HepG2 (cell line): Measurements from ENCODE around the gene AFG1L. TPM values are rescaled to one million over a fixed set of nuclear protein-coding genes. Genes with fewer than 3 reads are reported as not detected.
A peak's percentile ranks its signal among the peaks of the same experiment; 100 is the strongest.

Source experiments
- CENPX ChIP-seq: sonication (generic); formaldehyde crosslinking; IDR thresholded peaks from 2 replicates; pipeline ENCODE4 v1.9.0; 2021; ENCODE audit warnings: mild to moderate bottlenecking, missing genetic modification reagents, moderate library complexity
- KLF12 ChIP-seq: sonication (generic); formaldehyde crosslinking; IDR thresholded peaks from 2 replicates; pipeline ENCODE4 v1.4.0; 2020; ENCODE audit warnings: missing genetic modification reagents, borderline replicate concordance
- KLF13 ChIP-seq: sonication (generic); formaldehyde crosslinking; IDR thresholded peaks from 2 replicates; pipeline ENCODE4 v1.4.0; 2020; ENCODE audit warnings: mild to moderate bottlenecking, missing genetic modification reagents
- NCOA1 ChIP-seq: sonication (generic); formaldehyde crosslinking; IDR thresholded peaks from 2 replicates; pipeline ENCODE4 v1.9.0; 2021; ENCODE audit warnings: missing genetic modification reagents
- ONECUT2 ChIP-seq: sonication (generic); formaldehyde crosslinking; IDR thresholded peaks from 2 replicates; pipeline ENCODE4 v1.4.0; 2020; ENCODE audit warnings: missing genetic modification reagents
- RBAK ChIP-seq: sonication (generic); formaldehyde crosslinking; IDR thresholded peaks from 2 replicates; pipeline ENCODE4 v1.5.1; 2020; ENCODE audit warnings: mild to moderate bottlenecking, missing genetic modification reagents
- TGIF2 ChIP-seq: IDR thresholded peaks from 2 replicates; pipeline ENCODE4 v1.6.1; 2016; ENCODE audit warnings: control low read depth, missing compliant biosample characterization
- ZNF546 ChIP-seq: sonication (generic); formaldehyde crosslinking; conservative IDR thresholded peaks from 2 replicates; pipeline ENCODE4 v1.8.1; 2023; ENCODE audit warnings: mild to moderate bottlenecking, missing genetic modification reagents
- ZNF607 ChIP-seq: sonication (generic); formaldehyde crosslinking; IDR thresholded peaks from 2 replicates; pipeline ENCODE4 v1.5.1; 2020; ENCODE audit warnings: missing genetic modification reagents, mild to moderate bottlenecking, borderline replicate concordance
- ZNF839 ChIP-seq: sonication (generic); formaldehyde crosslinking; IDR thresholded peaks from 2 replicates; pipeline ENCODE4 v1.4.0; 2020; ENCODE audit warnings: missing genetic modification reagents, mild to moderate bottlenecking, borderline replicate concordance
- ZNF841 ChIP-seq: sonication (generic); formaldehyde crosslinking; IDR thresholded peaks from 2 replicates; pipeline ENCODE4 v1.8.1; 2023; ENCODE audit warnings: missing genetic modification reagents, borderline replicate concordance
- polyA plus RNA-seq, 8 experiments: library from polyadenylated mRNA; depleted of rRNA in 3 of 8; stranded (reverse) in 7 of 8; unstranded in 1 of 8; fragments of >200 nt; fragmentation: Illumina TruSeq in 4 of 8; extraction: Trizol in 4 of 8; gene quantifications; 2 replicates each; pipeline versions ENCODE4 v1.2.1 to v1.2.3, GENCODE V29; 2011 to 2016; ENCODE audit warnings: low read depth in 4 of 8, missing spikeins in 1 of 8, mixed read lengths in 1 of 8; ENCODE audit not compliant: insufficient read depth in 1 of 8
- total RNA-seq, 5 experiments: library from RNA; depleted of rRNA; stranded (reverse); fragments of >200 nt; fragmentation: Illumina TruSeq; extraction: Trizol; gene quantifications; 2 replicates each; pipeline ENCODE4 v1.2.3, GENCODE V29; 2016; ENCODE audit warnings: low read depth in 1 of 5
- TF ChIP-seq, protein P1 (sequence below): IDR thresholded peaks from 2 replicates; pipeline ENCODE4 v1.6.1; 2016; ENCODE audit warnings: control low read depth
- TF ChIP-seq, protein P2 (sequence below): sonication (generic); formaldehyde crosslinking; IDR thresholded peaks from 2 replicates; pipeline ENCODE4 v1.4.0; 2020; ENCODE audit warnings: mild to moderate bottlenecking, missing genetic modification reagents
- TF ChIP-seq, protein P3 (sequence below): sonication (generic); formaldehyde crosslinking; IDR thresholded peaks from 2 replicates; pipeline ENCODE4 v1.5.1; 2020; ENCODE audit warnings: missing genetic modification reagents, mild to moderate bottlenecking, borderline replicate concordance
- TF ChIP-seq, protein P4 (sequence below): sonication (generic); formaldehyde crosslinking; conservative IDR thresholded peaks from 2 replicates; pipeline ENCODE4 v1.4.0; 2020; ENCODE audit warnings: mild to moderate bottlenecking, missing genetic modification reagents, moderate library complexity
- TF ChIP-seq, protein P5 (sequence below): sonication (generic); formaldehyde crosslinking; IDR thresholded peaks from 2 replicates; pipeline ENCODE4 v1.9.0; 2022; ENCODE audit warnings: low read depth, missing genetic modification reagents
- TF ChIP-seq, protein P6 (sequence below): sonication (generic); formaldehyde crosslinking; IDR thresholded peaks from 2 replicates; pipeline ENCODE4 v1.4.0; 2020; ENCODE audit warnings: missing genetic modification reagents, borderline replicate concordance

The AFG1L gene
- total and polyA plus RNA-seq, 2 of the 13 experiments (the other 11 are each of a cell fraction or from before 2014, with no cell fraction given), result 3.1 to 14.0 TPM

DNA sequence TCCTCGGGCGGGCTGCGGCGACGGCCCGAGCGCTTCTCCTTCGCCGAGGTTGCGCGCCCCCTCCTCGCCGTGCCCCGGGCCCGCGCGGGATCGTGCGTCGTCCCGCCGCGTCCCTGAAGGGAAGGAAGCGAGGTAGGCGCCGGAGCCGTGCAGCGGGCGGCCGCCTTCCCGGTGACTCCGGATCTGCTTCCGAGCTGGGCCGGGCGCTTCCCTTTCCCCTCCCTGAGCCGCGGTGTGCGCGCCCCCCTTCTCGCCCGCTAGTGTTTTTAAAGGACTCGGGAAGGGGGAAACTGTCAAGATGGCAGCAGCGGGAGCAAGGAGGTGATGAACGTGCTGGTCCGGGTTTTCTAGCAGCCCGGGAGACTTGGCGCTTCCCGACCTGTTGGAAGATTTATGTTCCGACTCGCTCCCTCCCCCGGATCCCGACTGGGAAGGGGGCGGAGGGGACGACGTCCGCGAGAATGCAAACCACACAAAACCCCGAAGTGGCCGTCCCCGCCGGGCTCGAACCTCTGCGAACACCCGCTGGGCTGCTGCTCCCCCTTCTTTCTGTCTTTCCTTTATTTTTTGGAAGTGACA lies 265.1 kb downstream of the AFG1L start (continued):
- TF ChIP-seq, protein P1, sequence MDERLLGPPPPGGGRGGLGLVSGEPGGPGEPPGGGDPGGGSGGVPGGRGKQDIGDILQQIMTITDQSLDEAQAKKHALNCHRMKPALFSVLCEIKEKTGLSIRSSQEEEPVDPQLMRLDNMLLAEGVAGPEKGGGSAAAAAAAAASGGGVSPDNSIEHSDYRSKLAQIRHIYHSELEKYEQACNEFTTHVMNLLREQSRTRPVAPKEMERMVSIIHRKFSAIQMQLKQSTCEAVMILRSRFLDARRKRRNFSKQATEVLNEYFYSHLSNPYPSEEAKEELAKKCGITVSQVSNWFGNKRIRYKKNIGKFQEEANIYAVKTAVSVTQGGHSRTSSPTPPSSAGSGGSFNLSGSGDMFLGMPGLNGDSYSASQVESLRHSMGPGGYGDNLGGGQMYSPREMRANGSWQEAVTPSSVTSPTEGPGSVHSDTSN (CRISPR knock-in tag), result no peak
- TF ChIP-seq, protein P2, sequence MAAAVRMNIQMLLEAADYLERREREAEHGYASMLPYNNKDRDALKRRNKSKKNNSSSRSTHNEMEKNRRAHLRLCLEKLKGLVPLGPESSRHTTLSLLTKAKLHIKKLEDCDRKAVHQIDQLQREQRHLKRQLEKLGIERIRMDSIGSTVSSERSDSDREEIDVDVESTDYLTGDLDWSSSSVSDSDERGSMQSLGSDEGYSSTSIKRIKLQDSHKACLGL, result peak; percentile 25; the same call in 1 of the 2 replicates
- TF ChIP-seq ZNF841 (CRISPR knock-in tag) (no peak), ZNF839 (CRISPR knock-in tag) (no peak), NCOA1 (CRISPR knock-in tag) (no peak), ZNF607 (CRISPR knock-in tag) (no peak), ONECUT2 (CRISPR knock-in tag) (no peak), TGIF2 (no peak), KLF13 (CRISPR knock-in tag) (no peak), RBAK (no peak), ZNF546 (no peak; the same call in 1 of the 2 replicates), KLF12 (CRISPR knock-in tag) (no peak; the same call in 1 of the 2 replicates), CENPX (no peak)
- TF ChIP-seq, protein P3, sequence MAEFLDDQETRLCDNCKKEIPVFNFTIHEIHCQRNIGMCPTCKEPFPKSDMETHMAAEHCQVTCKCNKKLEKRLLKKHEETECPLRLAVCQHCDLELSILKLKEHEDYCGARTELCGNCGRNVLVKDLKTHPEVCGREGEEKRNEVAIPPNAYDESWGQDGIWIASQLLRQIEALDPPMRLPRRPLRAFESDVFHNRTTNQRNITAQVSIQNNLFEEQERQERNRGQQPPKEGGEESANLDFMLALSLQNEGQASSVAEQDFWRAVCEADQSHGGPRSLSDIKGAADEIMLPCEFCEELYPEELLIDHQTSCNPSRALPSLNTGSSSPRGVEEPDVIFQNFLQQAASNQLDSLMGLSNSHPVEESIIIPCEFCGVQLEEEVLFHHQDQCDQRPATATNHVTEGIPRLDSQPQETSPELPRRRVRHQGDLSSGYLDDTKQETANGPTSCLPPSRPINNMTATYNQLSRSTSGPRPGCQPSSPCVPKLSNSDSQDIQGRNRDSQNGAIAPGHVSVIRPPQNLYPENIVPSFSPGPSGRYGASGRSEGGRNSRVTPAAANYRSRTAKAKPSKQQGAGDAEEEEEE (CRISPR knock-in tag), result no peak
- TF ChIP-seq, protein P4, sequence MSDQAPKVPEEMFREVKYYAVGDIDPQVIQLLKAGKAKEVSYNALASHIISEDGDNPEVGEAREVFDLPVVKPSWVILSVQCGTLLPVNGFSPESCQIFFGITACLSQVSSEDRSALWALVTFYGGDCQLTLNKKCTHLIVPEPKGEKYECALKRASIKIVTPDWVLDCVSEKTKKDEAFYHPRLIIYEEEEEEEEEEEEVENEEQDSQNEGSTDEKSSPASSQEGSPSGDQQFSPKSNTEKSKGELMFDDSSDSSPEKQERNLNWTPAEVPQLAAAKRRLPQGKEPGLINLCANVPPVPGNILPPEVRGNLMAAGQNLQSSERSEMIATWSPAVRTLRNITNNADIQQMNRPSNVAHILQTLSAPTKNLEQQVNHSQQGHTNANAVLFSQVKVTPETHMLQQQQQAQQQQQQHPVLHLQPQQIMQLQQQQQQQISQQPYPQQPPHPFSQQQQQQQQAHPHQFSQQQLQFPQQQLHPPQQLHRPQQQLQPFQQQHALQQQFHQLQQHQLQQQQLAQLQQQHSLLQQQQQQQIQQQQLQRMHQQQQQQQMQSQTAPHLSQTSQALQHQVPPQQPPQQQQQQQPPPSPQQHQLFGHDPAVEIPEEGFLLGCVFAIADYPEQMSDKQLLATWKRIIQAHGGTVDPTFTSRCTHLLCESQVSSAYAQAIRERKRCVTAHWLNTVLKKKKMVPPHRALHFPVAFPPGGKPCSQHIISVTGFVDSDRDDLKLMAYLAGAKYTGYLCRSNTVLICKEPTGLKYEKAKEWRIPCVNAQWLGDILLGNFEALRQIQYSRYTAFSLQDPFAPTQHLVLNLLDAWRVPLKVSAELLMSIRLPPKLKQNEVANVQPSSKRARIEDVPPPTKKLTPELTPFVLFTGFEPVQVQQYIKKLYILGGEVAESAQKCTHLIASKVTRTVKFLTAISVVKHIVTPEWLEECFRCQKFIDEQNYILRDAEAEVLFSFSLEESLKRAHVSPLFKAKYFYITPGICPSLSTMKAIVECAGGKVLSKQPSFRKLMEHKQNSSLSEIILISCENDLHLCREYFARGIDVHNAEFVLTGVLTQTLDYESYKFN (CRISPR knock-in tag), result no peak
- TF ChIP-seq, protein P5, sequence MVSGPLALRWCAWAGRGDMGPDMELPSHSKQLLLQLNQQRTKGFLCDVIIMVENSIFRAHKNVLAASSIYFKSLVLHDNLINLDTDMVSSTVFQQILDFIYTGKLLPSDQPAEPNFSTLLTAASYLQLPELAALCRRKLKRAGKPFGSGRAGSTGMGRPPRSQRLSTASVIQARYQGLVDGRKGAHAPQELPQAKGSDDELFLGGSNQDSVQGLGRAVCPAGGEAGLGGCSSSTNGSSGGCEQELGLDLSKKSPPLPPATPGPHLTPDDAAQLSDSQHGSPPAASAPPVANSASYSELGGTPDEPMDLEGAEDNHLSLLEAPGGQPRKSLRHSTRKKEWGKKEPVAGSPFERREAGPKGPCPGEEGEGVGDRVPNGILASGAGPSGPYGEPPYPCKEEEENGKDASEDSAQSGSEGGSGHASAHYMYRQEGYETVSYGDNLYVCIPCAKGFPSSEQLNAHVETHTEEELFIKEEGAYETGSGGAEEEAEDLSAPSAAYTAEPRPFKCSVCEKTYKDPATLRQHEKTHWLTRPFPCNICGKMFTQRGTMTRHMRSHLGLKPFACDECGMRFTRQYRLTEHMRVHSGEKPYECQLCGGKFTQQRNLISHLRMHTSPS (CRISPR knock-in tag), result no peak
- TF ChIP-seq, protein P6, sequence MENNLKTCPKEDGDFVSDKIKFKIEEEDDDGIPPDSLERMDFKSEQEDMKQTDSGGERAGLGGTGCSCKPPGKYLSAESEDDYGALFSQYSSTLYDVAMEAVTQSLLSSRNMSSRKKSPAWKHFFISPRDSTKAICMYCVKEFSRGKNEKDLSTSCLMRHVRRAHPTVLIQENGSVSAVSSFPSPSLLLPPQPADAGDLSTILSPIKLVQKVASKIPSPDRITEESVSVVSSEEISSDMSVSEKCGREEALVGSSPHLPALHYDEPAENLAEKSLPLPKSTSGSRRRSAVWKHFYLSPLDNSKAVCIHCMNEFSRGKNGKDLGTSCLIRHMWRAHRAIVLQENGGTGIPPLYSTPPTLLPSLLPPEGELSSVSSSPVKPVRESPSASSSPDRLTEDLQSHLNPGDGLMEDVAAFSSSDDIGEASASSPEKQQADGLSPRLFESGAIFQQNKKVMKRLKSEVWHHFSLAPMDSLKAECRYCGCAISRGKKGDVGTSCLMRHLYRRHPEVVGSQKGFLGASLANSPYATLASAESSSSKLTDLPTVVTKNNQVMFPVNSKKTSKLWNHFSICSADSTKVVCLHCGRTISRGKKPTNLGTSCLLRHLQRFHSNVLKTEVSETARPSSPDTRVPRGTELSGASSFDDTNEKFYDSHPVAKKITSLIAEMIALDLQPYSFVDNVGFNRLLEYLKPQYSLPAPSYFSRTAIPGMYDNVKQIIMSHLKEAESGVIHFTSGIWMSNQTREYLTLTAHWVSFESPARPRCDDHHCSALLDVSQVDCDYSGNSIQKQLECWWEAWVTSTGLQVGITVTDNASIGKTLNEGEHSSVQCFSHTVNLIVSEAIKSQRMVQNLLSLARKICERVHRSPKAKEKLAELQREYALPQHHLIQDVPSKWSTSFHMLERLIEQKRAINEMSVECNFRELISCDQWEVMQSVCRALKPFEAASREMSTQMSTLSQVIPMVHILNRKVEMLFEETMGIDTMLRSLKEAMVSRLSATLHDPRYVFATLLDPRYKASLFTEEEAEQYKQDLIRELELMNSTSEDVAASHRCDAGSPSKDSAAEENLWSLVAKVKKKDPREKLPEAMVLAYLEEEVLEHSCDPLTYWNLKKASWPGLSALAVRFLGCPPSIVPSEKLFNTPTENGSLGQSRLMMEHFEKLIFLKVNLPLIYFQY (CRISPR knock-in tag), result no peak
